Hematopoietic multipotent progenitor cell (in vitro differentiated cells): ENCODE results near the gene NBAS. TPM values are rescaled to one million over a fixed set of nuclear protein-coding genes. Genes with fewer than 3 reads are reported as not detected.

Experiments
- DNase-seq, 3 donors: peaks; one replicate each; pipeline ENCODE4 v3.0.0-alpha.2; 2011 to 2015; ENCODE audit warnings: low read depth in 2 of 3, low spot score in 2 of 3
- total RNA-seq: library from RNA; depleted of rRNA; stranded (reverse); fragments of >200 nt; gene quantifications from one replicate; pipeline ENCODE4 v1.2.3, GENCODE V29; 2012

The NBAS gene
- total RNA-seq, 1 donor, result 56.3 TPM

GRCh38 chr2:15158532-15158931, 402.6 kb downstream of the NBAS start:
- no peak for DNase-seq

- no peak for DNase-seq
Measured at GRCh38 chr2:15158100-15158499, 403.0 kb downstream of the NBAS start.

GRCh38 chr2:15155959-15156574, 405.1 kb downstream of the NBAS start:
- no peak for DNase-seq

- no peak for DNase-seq
Measured at GRCh38 chr2:15154297-15154696, 406.8 kb downstream of the NBAS start.

- DNase-seq, result no peak
Measured at GRCh38 chr2:15152382-15152781, 408.8 kb downstream of the NBAS start.

GRCh38 chr2:15149063-15149462, 412.1 kb downstream of the NBAS start:
- no peak for DNase-seq

- no peak for DNase-seq
Measured at GRCh38 chr2:15147591-15147990, 413.5 kb downstream of the NBAS start.

- no peak for DNase-seq
Measured at GRCh38 chr2:15146960-15147359, 414.2 kb downstream of the NBAS start.

- no peak for DNase-seq
Measured at GRCh38 chr2:15145919-15146318, 415.2 kb downstream of the NBAS start.

GRCh38 chr2:15145046-15145817, 415.9 kb downstream of the NBAS start:
- DNase-seq, result no peak

- peak; percentile 28 to 97 (median 92) for DNase-seq
Measured at GRCh38 chr2:15142069-15142689, 419.0 kb downstream of the NBAS start.

- DNase-seq, result no peak
Measured at GRCh38 chr2:15141211-15141610, 419.9 kb downstream of the NBAS start.

- DNase-seq, result no peak
Measured at GRCh38 chr2:15136639-15137038, 424.5 kb downstream of the NBAS start.

- DNase-seq, result no peak
Measured at GRCh38 chr2:15134957-15135356, 426.2 kb downstream of the NBAS start.

- DNase-seq, result no peak
Measured at GRCh38 chr2:15133461-15133860, 427.7 kb downstream of the NBAS start.

GRCh38 chr2:15128846-15129245, 432.3 kb downstream of the NBAS start:
- DNase-seq, result no peak

- DNase-seq, result no peak
Measured at GRCh38 chr2:15127876-15128275, 433.3 kb downstream of the NBAS start.

- DNase-seq, result no peak
Measured at GRCh38 chr2:15127301-15127700, 433.8 kb downstream of the NBAS start.

- DNase-seq, result no peak
Measured at GRCh38 chr2:15126373-15126772, 434.8 kb downstream of the NBAS start.

- no peak for DNase-seq
Measured at GRCh38 chr2:15122915-15123314, 438.2 kb downstream of the NBAS start.

GRCh38 chr2:15120631-15121030, 440.5 kb downstream of the NBAS start:
- no peak for DNase-seq

- no peak for DNase-seq
Measured at GRCh38 chr2:15119722-15120175, 441.4 kb downstream of the NBAS start.
